ENCODE measurements around the gene S100A16. TPM values are rescaled to one million over a fixed set of nuclear protein-coding genes. Genes with fewer than 3 reads are reported as not detected.

The S100A16 gene
- total RNA-seq, 1 donor from 2014 or later, result 886 TPM

GRCh38 chr1:153610334-153610733 is 2.6 kb downstream of the S100A16 start:
- Histone ChIP-seq H3K4me3 (ENCODE audit: low read depth, low read length) (peak overlapping the region; percentile 88), H3K36me3 (ENCODE audit: control insufficient read depth, insufficient read depth, low read length) (peaks cover 37% of the 10 kb centered on the region), H3K27me3 (ENCODE audit: control insufficient read depth, insufficient read depth, low read length) (no peaks in the 10 kb centered on the region)
- DNase-seq (ENCODE audit: low read depth) (peak; percentile 75), FAIRE-seq (no peak)
- TF ChIP-seq CTCF (IDR thresholded peaks at IDR 0.05; ENCODE audit: insufficient read depth, low read length, severe bottlenecking), result no peak

GRCh38 chr1:153609585-153609907 is 3.4 kb downstream of the S100A16 start:
- Histone ChIP-seq H3K36me3 (ENCODE audit: control insufficient read depth, insufficient read depth, low read length) (peaks cover 31% of the 10 kb centered on the region), H3K4me3 (ENCODE audit: low read depth, low read length) (peak overlapping the region; percentile 88), H3K27me3 (ENCODE audit: control insufficient read depth, insufficient read depth, low read length) (no peaks in the 10 kb centered on the region)
- DNase-seq (ENCODE audit: low read depth) (no peak), FAIRE-seq (no peak)
- no peak for TF ChIP-seq CTCF (IDR thresholded peaks at IDR 0.05; ENCODE audit: insufficient read depth, low read length, severe bottlenecking)

- no peak for FAIRE-seq
- H3K36me3 ChIP-seq (ENCODE audit: control insufficient read depth, insufficient read depth, low read length), result peaks cover 31% of the 10 kb centered on the region
- peak overlapping the region; percentile 88 for H3K4me3 ChIP-seq (ENCODE audit: low read depth, low read length)
These were observed 4.0 kb downstream of the S100A16 start for GRCh38 chr1:153608742-153609584.

GRCh38 chr1:153608089-153608682 is 4.8 kb downstream of the S100A16 start:
- Histone ChIP-seq H3K4me3 (ENCODE audit: low read depth, low read length) (no peak overlapping the region), H3K27me3 (ENCODE audit: control insufficient read depth, insufficient read depth, low read length) (no peaks in the 10 kb centered on the region), H3K36me3 (ENCODE audit: control insufficient read depth, insufficient read depth, low read length) (peaks cover 31% of the 10 kb centered on the region)
- no peak for TF ChIP-seq CTCF (IDR thresholded peaks at IDR 0.05; ENCODE audit: insufficient read depth, low read length, severe bottlenecking)
- FAIRE-seq (no peak), DNase-seq (ENCODE audit: low read depth) (peak; percentile 35)

More at GRCh38 chr1:153608742-153609584, 4.0 kb downstream of the S100A16 start:
- no peak for TF ChIP-seq CTCF (IDR thresholded peaks at IDR 0.05; ENCODE audit: insufficient read depth, low read length, severe bottlenecking)
- no peaks in the 10 kb centered on the region for H3K27me3 ChIP-seq (ENCODE audit: control insufficient read depth, insufficient read depth, low read length)
- DNase-seq (ENCODE audit: low read depth), result peak; percentile 98

GRCh38 chr1:153607381-153607780 is 5.6 kb downstream of the S100A16 start:
- TF ChIP-seq CTCF (IDR thresholded peaks at IDR 0.05; ENCODE audit: insufficient read depth, low read length, severe bottlenecking), result no peak
- FAIRE-seq, result no peak
- Histone ChIP-seq H3K36me3 (ENCODE audit: control insufficient read depth, insufficient read depth, low read length) (peaks cover 31% of the 10 kb centered on the region), H3K4me3 (ENCODE audit: low read depth, low read length) (no peak overlapping the region), H3K27me3 (ENCODE audit: control insufficient read depth, insufficient read depth, low read length) (no peaks in the 10 kb centered on the region)
- DNase-seq (ENCODE audit: low read depth), result no peak

Data from bronchial epithelial cell (primary cell).